Bronchial epithelial cell (primary cell): ENCODE data around the gene GNAT3. TPM values are rescaled to one million over a fixed set of nuclear protein-coding genes. Genes with fewer than 3 reads are reported as not detected.

ENCODE experiments used
- DNase-seq: peaks from one replicate; pipeline ENCODE4 v3.0.0-alpha.2; 2010; ENCODE audit warnings: low read depth
- FAIRE-seq: peaks from 2 replicates; lab custom pipeline; 2011; peaks lifted over from hg19 to GRCh38; lab: Jason Lieb, UNC
- H3K27me3 ChIP-seq: 2 replicates; pipeline ENCODE4 v1.5.1; 2011; ENCODE audit warnings: low read length; ENCODE audit not compliant: control insufficient read depth, insufficient read depth
- H3K36me3 ChIP-seq: 2 replicates; pipeline ENCODE4 v1.5.1; 2011; ENCODE audit warnings: low read length; ENCODE audit not compliant: control insufficient read depth, insufficient read depth
- H3K4me3 ChIP-seq: 2 replicates; pipeline ENCODE4 v1.5.1; 2011; ENCODE audit warnings: mild to moderate bottlenecking, low read depth, low read length, control low read depth
- total RNA-seq: library from RNA; depleted of rRNA; stranded (reverse); fragments of >200 nt; gene quantifications from 2 replicates; pipeline ENCODE4 v1.2.1, GENCODE V29; 2014
- TF ChIP-seq, protein P1 (sequence below): IDR thresholded peaks from 2 replicates; pipeline ENCODE4 v1.5.1; 2011; ENCODE audit warnings: mild to moderate bottlenecking, moderate library complexity, low read length, control low read depth, inconsistent platforms; ENCODE audit not compliant: insufficient read depth, severe bottlenecking

GNAT3 gene
- total RNA-seq, 1 donor from 2014 or later: not detected

DNA sequence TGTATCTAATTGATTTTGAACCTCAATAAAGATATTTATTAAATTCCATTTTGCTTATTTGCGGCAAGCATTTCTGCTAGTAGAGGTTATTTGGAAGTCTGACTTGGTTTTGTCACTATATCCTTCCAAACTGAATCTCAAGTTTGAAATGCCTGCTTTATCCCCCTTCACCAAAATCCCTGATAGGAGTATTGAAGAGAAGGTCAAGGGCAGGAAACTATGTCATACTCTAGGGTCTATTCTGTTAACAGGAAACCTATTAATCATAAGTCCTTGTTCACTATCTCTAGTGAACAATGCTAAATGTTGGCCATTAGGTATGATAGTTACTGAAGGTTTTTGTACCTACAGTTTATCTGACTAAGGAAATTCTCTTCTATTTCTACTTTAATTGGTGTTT, 11.5 kb downstream of the GNAT3 start:
- no peaks in the 10 kb centered on the region for H3K27me3 ChIP-seq
- FAIRE-seq (no peak), DNase-seq (peak; percentile 26)
- no peaks in the 10 kb centered on the region for H3K36me3 ChIP-seq
- no peak overlapping the region for H3K4me3 ChIP-seq
- TF ChIP-seq, protein P1, sequence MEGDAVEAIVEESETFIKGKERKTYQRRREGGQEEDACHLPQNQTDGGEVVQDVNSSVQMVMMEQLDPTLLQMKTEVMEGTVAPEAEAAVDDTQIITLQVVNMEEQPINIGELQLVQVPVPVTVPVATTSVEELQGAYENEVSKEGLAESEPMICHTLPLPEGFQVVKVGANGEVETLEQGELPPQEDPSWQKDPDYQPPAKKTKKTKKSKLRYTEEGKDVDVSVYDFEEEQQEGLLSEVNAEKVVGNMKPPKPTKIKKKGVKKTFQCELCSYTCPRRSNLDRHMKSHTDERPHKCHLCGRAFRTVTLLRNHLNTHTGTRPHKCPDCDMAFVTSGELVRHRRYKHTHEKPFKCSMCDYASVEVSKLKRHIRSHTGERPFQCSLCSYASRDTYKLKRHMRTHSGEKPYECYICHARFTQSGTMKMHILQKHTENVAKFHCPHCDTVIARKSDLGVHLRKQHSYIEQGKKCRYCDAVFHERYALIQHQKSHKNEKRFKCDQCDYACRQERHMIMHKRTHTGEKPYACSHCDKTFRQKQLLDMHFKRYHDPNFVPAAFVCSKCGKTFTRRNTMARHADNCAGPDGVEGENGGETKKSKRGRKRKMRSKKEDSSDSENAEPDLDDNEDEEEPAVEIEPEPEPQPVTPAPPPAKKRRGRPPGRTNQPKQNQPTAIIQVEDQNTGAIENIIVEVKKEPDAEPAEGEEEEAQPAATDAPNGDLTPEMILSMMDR: no peak

GRCh38 chr7:80499350-80499953, 12.4 kb downstream of the GNAT3 start:
- Histone ChIP-seq H3K27me3 (no peaks in the 10 kb centered on the region), H3K4me3 (no peak overlapping the region), H3K36me3 (no peaks in the 10 kb centered on the region)
- TF ChIP-seq, protein P1: no peak
- DNase-seq (peak; percentile 97), FAIRE-seq (no peak)

- H3K4me3 ChIP-seq: no peak overlapping the region
- no peaks in the 10 kb centered on the region for H3K27me3 ChIP-seq
- FAIRE-seq (no peak), DNase-seq (peak; percentile 96)
- TF ChIP-seq, protein P1: no peak
- H3K36me3 ChIP-seq: no peaks in the 10 kb centered on the region
Observed at GRCh38 chr7:80498481-80499349, 13.1 kb downstream of the GNAT3 start.

- Histone ChIP-seq H3K27me3 (no peaks in the 10 kb centered on the region), H3K36me3 (no peaks in the 10 kb centered on the region), H3K4me3 (no peak overlapping the region)
- FAIRE-seq (no peak), DNase-seq (no peak)
- TF ChIP-seq, protein P1: no peak
Observed at GRCh38 chr7:80496586-80496985, 15.3 kb downstream of the GNAT3 start.

- Histone ChIP-seq H3K4me3 (no peak overlapping the region), H3K27me3 (no peaks in the 10 kb centered on the region), H3K36me3 (no peaks in the 10 kb centered on the region)
- TF ChIP-seq, protein P1: no peak
- FAIRE-seq (no peak), DNase-seq (no peak)
Observed at GRCh38 chr7:80493121-80493849, 18.6 kb downstream of the GNAT3 start.
